Thoracic aorta (tissue), 2 donors: ENCODE data around the gene PNPLA8. TPM values are rescaled to one million over a fixed set of nuclear protein-coding genes. Genes with fewer than 3 reads are reported as not detected.

Source experiments
- ATAC-seq: fragments of 150-250 bp; one replicate; pipeline ENCODE4 v1.8.0; 2017; ENCODE audit warnings: low read depth; ENCODE audit not compliant: insufficient number of reproducible peaks, low FRiP score
- DNase-seq: peaks from one replicate; pipeline ENCODE4 v3.0.0-alpha.2; 2020; ENCODE audit warnings: low spot score
- H3K27ac ChIP-seq, 2 donors: fragments of 200-600 bp; sonication (generic); 1 replicate in 1 of 2; 2 replicates in 1 of 2; pipeline ENCODE4 v1.5.1; 2016; ENCODE audit warnings: mild to moderate bottlenecking in 2 of 2, moderate library complexity in 2 of 2
- H3K27me3 ChIP-seq: fragments of 200-600 bp; sonication (generic); replicated peaks from 2 replicates; pipeline ENCODE4 v1.6.0; 2016; ENCODE audit warnings: mild to moderate bottlenecking; ENCODE audit not compliant: insufficient read depth
- H3K36me3 ChIP-seq: fragments of 200-600 bp; sonication (generic); one replicate; pipeline ENCODE4 v1.5.1; 2016
- H3K4me1 ChIP-seq, 2 donors: fragments of 200-600 bp; sonication (generic); 1 replicate in 1 of 2; 2 replicates in 1 of 2; pipeline versions ENCODE4 v1.5.1 to v1.6.0; 2016; ENCODE audit warnings: low read depth in 2 of 2, mild to moderate bottlenecking in 1 of 2; ENCODE audit not compliant: control insufficient read depth in 1 of 2
- H3K4me3 ChIP-seq: fragments of 200-600 bp; sonication (generic); 2 replicates; pipeline ENCODE4 v1.5.1; 2016; ENCODE audit warnings: mild to moderate bottlenecking
- H3K9me3 ChIP-seq: fragments of 200-600 bp; sonication (generic); 2 replicates; pipeline ENCODE4 v1.5.1; 2016
- CTCF ChIP-seq: fragments of 200-600 bp; sonication (generic); IDR thresholded peaks from one replicate; pipeline ENCODE4 v1.5.1; 2019; ENCODE audit warnings: antibody characterized with exemption
- total RNA-seq, 2 donors: library from RNA; depleted of rRNA; stranded (reverse); fragments of >200 nt; gene quantifications; one replicate each; pipeline versions ENCODE4 v1.1.0 to v1.2.3, GENCODE V29; 2016

The PNPLA8 gene
- total RNA-seq, 2 donors from 2014 or later = 29.6 to 45.8 TPM

GRCh38 chr7:108452707-108453106, 73.2 kb downstream of the PNPLA8 start:
- H3K27me3 ChIP-seq = peaks cover 4% of the 10 kb centered on the region
- no peak overlapping the region for H3K4me3 ChIP-seq
- no peak for DNase-seq
- no peaks in the 10 kb centered on the region for H3K36me3 ChIP-seq
- no peaks in the 10 kb centered on the region for H3K9me3 ChIP-seq
- no peak for ATAC-seq
- no peak for TF ChIP-seq CTCF
- no peak overlapping the region for H3K27ac ChIP-seq
- H3K4me1 ChIP-seq = peaks cover 10 to 17% of the 10 kb centered on the region in 2 donors

GRCh38 chr7:108451296-108451848, 74.6 kb downstream of the PNPLA8 start:
- no peak for TF ChIP-seq CTCF
- Histone ChIP-seq H3K36me3 (no peaks in the 10 kb centered on the region), H3K4me3 (no peak overlapping the region), H3K9me3 (no peaks in the 10 kb centered on the region), H3K27ac (no peak overlapping the region), H3K4me1 (peaks cover 10 to 17% of the 10 kb centered on the region in 2 donors), H3K27me3 (peaks cover 4% of the 10 kb centered on the region)
- ATAC-seq (no peak), DNase-seq (no peak)

GRCh38 chr7:108450160-108450559, 75.8 kb downstream of the PNPLA8 start:
- ATAC-seq = no peak
- Histone ChIP-seq H3K4me3 (no peak overlapping the region), H3K27me3 (peaks cover 4% of the 10 kb centered on the region), H3K9me3 (no peaks in the 10 kb centered on the region), H3K36me3 (no peaks in the 10 kb centered on the region), H3K27ac (no peak overlapping the region), H3K4me1 (peaks cover 3 to 8% of the 10 kb centered on the region in 2 donors)
- no peak for TF ChIP-seq CTCF
- no peak for DNase-seq

- Histone ChIP-seq H3K36me3 (no peaks in the 10 kb centered on the region), H3K4me3 (no peak overlapping the region), H3K27me3 (peaks cover 4% of the 10 kb centered on the region), H3K27ac (no peak overlapping the region), H3K4me1 (peaks cover under 1 to 2% of the 10 kb centered on the region in 2 donors), H3K9me3 (no peaks in the 10 kb centered on the region)
- DNase-seq (no peak), ATAC-seq (no peak)
- TF ChIP-seq CTCF = no peak
These were observed 76.4 kb downstream of the PNPLA8 start for GRCh38 chr7:108449521-108449920.

- Histone ChIP-seq H3K36me3 (no peaks in the 10 kb centered on the region), H3K9me3 (no peaks in the 10 kb centered on the region), H3K4me1 (no peaks in the 10 kb centered on the region), H3K27ac (no peak overlapping the region), H3K4me3 (no peak overlapping the region), H3K27me3 (peaks cover 4% of the 10 kb centered on the region)
- DNase-seq (no peak), ATAC-seq (no peak)
- no peak for TF ChIP-seq CTCF
These were observed 77.1 kb downstream of the PNPLA8 start for GRCh38 chr7:108448584-108449505.
